Stimulated activated CD8-positive, alpha-beta memory T cell treated with anti-CD3 and anti-CD28 coated beads, Interleukin-15, amount 100 ng/mL, for 1 hour (primary cell): Measurements from ENCODE around the gene MAML3.
A peak's percentile ranks its signal among the peaks of the same experiment; 100 is the strongest.

Source experiments
- DNase-seq: peaks from one replicate; pipeline ENCODE4 v3.0.0-alpha.2; 2020; ENCODE audit warnings: low read depth

Gene MAML3

DNA sequence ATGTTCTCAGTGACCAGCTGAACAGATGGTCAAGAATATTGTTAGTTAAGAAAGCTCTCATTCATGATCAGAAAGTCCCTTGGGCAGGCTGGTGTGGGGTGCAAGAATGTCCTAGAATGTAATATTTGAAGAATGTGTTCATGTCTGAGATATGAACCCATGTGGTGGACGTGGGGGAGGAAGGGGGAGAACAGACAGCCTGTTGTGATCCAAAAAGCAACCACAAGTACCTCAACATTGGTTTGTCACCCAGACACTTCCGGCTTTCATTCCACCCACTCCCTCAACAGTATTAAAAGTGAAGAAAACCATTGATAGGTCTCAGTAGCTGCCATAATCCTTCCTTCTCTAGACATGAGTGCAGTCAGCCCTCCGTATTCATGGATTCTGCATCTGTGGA lies 82.2 kb downstream of the MAML3 start:
- DNase-seq: peak; percentile 19

DNA sequence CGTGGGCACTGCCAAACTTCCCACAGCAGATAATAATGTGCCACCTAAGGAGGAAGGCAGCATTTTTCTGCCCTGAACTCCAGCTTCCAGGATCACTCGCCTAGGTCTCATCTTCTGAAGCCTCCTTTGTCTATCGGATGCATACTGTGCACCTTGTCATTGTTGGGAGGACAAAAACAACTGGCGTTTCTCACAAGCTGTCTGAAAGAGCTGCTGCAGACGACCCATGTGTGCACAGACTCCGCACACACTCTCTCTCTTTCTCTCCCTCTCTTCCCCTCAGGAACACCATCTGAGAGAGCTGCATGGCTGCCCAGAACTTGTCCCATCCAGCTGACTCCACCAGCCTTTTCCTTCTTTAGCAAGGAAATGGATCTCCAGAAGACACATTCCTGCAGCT lies 83.0 kb downstream of the MAML3 start:
- no peak for DNase-seq

DNA sequence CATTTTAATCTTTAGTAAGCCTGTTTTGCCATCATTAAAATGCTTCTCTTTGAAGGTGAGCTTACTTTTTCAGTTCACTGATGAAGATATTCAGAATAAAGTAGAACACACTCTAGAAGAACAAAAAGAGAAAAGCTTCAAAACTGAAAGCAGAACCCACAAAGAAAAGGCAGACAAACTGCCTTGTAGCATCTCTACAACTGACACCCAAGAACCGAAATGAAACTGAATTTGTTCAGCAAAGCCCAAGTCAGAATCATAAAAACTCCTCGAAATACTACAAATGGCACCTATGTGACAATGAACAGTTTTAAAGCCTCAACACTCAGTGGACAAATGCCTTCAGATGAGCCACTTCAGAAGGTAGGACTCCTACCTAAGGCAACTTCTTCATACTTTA lies 83.6 kb downstream of the MAML3 start:
- DNase-seq: no peak

DNA sequence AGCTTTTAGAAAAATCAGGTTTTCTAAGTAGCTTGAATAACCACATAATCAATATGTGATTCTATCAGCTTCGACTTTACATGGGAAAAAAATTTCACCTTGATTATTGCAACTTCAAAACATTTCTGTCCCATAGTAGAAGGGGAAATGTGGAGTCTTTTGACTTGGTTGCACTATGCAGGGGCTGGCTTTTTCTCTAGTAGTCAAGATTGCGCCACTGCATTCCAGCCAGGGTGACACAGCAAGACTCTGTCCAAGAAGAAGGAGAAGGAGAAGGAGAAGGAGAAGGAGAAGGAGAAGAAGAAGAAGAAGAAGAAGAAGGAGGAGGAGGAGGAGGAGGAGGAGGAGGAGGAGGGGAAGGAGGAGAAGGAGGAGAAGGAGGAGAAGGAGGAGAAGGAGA lies 84.9 kb downstream of the MAML3 start:
- no peak for DNase-seq

DNA sequence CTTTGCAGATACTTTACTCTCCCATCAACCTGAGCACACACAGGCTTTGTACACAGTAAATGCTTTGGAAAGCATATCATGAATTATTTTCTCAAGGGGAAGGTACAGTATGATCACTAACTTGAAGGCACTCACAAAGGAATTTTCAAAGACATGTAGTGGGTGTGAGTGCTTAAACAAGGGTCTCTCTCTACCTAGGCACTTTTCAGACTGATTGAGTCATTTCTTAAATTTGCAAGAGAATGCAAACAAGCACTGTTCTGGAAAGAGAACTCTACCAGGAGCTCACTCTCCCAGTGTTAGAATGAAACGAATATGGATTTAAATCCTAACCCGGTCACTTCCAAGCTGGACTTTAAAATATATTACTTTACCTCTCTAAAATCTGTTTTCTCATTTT lies 85.7 kb downstream of the MAML3 start:
- no peak for DNase-seq

DNA sequence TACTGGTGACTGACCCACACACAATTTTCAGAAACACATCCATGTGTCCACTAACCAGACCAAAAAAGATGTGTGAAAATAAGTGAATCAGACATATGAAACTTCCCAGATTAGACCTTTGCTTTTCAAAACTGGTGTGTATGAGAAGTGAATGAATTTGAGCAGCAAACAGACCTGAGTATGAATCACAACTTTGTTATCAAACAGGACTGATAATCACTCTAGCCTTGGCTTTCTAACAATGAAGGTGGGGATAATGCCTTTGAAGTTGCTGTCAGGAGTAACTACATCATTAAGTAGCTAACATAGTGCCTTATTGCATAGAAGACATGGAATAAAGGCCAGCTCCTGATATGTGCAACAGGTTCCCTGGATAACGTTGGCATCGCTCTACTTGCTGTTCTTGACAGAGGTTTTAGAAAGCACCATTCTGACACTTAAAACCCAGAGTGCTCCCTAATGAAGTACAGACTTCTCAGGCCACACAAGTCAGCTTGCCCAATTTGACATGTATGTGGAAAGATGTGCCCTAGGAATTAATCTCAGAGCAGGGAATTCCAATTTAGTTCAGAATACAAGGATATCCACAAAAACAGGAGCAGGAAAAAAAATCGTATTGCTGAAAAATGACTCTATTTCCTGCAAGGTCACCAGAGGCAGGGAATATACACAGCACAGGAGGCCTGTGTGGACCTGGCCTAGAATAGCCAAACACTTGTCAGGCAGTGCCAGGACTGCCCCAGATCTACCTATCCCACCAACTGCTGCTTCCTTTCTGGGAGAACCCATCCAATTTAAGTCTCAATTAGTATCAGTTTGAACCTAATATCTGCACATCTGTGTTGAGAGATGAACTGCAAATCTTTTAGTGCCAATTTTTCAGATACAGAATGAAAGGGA lies 87.7 kb downstream of the MAML3 start:
- no peak for DNase-seq

DNA sequence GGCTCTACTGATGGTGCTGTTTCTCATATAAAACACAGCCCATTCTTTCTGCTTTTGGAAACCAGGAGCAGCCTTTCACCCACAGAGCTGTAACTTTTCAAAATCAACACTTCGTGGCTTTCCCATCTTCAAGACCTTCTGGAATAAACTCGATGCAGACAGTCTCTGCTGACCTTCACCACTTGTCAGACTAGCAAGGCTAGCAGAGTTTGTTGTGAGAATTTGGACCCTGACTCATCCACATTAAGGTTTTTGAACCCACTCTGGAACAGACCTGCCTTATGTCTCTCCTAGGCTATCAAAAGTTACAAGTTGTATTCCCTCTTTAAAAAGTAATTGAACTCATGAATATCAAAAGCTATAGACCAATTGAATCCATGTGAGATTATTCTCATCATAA lies 88.6 kb downstream of the MAML3 start:
- no peak for DNase-seq

DNA sequence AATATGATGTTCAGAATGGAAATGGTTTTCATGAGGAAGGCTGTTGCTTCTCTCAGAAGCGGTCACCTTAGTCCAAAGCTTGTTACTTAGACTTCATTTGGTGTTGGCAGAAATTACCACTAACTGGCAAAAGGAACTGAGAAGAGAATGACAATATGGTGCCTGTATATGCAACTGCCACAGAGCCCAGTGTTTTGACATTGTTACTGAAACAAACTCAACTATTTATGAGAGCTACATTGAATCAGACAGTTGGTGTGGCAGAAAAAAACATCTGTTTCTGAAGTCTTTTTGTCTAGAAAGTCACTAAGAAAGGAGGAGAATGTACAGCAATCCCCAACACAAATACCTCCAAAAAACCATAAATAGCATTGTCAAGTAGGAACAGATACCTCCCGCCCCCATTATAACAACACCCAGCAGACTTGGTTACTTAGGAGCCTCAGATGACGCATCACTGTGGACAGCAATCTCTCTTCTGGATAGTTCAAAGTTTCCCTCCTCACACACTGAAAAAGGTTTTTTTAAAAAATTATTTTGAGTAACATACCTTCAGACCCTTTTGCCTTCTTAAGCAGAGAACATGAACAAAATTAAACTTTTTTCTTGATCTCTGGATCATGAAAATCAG lies 92.2 kb downstream of the MAML3 start:
- no peak for DNase-seq

DNA sequence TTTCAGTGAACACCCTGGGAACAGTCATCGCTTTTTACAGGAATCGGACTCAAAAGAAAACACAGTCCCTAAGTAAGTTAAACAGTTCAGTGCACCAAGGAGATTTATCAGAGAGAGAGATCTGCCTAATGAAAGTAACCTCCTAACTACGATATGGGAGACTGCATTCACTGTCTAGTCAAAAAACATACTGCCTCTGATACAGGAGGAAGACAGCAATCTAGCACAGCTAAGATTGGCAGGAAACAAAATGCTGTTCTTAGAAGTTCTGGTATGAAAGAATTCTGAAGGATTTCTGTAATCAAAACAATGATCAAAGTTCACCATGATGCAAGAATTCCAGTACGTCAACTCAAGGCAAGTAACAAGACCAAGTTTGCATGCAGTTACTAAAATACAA lies 92.8 kb downstream of the MAML3 start:
- no peak for DNase-seq

DNA sequence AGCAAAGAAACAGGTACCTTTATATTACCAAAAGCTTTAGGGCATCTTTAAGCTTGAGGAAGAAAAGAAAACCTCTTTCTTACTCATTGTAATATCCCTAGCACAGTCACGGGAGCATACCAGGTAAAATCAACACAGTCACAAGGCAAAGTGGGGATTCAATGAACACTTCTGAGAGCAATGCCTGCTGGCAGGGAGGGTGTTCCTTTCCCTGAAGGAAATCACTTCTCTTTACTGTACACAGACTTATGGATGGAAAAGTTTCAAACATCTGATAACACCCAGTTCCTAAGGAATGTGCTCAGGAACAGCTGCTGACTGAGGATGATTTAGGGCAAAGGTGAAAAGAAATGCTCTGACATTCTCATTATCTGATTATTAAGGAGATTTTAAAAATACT lies 94.8 kb downstream of the MAML3 start:
- DNase-seq: no peak

DNA sequence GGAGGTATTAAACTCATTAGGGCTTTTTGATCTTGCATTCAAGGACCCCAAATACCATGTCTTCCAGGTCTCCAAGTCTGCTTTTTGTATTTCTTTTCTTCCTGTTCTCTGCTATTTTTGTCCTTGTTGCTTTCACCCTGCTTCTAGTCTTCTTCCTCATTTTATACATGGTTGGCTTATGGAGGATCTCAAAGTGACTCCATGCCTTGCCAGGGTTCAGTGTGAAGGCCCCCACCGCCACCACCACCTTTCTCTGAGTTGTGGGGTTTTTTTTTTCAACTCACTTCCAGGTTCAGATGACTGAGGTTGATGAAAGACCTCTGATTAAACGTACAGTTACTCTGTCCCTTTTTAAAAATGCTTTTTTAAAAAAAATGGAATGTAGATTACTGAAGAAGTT lies 96.3 kb downstream of the MAML3 start:
- DNase-seq: no peak

DNA sequence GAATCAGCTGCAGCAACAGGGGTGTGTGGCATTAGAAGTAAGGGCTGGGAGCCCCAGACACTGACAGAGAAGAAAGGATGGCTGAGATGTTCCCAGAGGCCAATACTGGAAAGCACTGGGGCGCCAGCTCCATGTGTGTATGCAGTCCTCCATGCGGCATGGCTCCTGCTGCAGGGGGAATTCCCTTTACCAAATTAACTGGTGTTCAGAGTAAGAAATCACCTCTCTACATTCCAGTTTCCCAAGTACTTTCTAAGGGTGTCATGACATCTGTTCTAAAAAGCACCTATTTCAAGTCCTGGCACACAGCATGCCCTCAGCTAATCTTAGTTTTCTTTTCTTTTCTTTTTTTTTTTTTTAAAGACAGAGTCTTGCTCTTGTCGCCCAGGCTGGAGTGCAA lies 98.0 kb downstream of the MAML3 start:
- DNase-seq: no peak

DNA sequence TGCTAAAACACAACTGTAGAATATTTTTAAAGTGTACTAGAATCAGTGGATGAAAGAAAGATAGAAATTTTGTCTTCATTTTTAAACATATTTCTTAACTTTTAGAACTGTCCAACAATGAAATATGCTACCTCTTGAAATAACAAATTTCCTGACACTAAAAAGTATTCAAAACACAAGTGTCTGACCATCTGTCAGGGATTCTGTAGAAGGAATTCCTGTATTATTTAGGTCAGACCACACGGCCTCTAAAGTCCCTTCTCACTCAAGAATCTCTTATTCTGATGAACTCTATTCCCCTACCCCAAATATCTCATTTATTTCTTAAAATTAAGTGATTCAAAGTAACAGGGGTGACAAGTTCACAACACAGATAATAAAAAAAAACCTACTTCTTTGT lies 99.1 kb downstream of the MAML3 start:
- no peak for DNase-seq

DNA sequence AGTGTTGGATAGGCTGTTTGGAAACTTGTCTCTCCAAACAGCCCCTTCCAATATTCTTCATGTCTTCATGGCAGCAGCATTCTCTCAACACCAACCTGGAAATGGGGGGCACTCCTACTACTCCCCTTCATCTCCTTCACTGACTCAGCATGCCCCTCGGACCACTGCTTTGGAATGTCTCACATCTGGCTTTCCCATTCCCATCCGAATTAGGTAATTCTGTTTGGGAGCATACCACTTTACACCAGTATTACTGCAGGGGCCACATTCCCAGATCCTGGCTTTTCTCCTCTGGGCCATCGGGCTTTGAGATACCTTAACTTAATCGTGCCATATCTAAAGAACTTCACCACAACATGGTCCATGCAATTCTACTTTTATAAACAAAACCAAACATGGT lies 100.8 kb downstream of the MAML3 start:
- DNase-seq: no peak

DNA sequence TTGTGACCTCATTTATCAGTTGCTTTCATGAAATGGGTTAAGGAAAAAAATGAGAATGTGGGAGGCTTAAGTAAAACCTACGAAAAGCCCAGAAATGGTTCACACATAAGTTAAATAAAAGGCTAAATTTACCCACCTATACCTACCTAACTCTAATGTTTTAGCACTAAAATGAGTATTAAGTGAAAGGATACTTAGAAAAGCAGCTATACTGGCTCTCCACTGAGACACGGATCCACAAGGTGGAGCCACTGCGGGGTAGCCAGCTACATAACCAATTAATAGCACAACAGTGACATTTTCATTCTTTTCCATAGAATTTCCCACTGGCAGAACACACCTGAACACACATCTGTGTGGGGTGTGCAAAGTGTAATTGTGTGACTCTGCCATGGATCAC lies 101.9 kb downstream of the MAML3 start:
- DNase-seq: no peak

DNA sequence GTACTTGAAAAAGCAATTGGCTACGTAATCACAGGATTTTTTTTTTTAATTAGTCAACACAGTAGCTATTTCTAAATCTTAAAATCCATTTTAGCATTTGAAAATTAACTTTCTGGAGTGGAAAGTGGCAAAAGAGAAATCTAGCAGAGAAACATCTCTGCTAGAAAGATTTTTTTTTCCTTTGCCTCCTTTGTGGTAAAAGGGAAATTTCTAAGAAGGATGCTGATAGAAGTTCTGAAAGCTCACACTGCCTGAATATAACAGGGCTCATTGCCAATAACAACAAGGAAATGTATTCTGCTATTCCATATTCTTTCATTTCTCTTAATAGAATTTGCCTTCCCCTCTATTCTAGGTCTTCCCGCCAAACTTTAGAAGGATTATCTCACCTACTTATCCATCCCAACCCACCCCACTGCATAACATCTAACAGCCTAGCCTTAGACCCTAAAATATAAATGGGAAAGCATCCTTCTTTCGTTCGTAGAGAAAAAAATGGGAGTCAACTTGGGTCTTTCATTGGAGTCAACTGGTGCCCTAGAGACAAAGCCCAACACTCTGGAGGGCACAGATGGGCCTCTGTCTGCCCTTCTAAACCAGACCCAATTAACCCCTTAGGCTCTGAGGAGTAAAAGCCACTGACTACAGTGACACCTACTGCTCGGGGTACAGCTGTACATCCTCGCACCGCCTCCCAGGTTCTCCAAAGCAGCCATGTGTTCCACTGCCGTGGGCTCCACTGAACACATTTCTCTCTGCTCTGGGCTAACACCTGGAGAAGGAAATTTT lies 103.9 kb downstream of the MAML3 start:
- DNase-seq: no peak

DNA sequence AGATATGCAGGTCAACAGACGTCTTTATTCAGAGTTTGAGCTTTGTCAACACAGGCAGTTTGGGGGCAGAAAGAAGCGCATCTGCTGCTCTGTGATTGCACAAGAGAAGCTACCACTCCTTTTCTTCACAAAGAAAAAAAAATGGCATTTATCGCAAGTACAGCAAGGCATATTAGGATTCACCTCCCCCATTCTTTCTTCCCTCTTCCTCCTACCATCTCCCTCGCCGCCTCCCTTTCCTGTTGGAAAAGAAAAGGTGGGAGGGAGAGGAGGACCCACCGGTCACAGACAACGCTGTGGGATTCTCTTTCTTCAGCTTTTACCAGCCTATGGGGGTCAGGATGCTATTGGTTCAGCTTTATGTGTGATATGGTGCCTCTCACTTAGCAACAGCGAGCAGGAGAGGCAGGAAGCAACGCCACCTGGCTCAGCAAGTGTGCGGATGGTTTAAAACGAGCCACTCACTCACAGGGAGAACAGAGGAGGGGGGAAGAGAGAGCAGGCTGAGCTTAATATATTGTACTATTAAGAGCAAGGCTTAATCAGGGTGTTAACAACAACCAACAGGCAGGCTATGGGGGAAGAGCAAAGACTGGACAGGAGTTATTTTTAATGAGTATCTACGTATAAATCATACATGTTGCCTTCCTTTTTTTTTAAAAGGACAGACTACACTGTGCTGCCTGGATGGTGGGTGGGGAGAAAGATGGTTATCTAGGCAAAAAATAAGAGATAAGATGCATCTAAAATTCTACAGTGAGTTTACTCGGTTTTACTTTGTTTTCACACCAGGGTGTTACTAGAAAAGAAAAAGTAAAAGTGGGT lies 104.7 kb downstream of the MAML3 start:
- no peak for DNase-seq

DNA sequence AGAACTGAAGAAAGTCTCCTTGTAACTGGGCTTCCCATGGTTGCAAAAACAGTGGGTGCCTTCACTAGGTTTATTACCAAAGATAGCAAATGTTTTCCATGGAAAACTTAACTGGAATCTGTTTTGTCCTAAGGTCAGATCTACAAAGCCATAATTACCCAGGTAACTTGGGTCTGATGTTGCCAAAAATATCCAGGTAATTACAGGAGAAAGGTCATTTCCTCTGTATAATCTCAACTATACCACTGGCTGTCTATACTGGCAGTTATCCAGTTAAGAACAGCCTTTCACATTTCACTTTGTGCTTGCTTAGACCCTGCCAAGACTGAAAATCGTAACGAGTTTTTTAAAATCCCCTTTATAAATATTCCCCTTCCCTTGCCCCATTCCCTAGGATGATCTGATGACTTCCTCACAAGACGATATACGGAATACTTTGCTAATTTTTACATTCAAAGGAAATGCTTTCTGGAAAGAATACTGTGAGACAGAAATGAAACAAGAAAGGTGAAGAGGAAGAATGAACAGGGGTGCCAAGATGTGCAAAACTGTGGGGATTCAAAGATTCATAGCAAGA lies 105.5 kb downstream of the MAML3 start:
- DNase-seq: no peak

DNA sequence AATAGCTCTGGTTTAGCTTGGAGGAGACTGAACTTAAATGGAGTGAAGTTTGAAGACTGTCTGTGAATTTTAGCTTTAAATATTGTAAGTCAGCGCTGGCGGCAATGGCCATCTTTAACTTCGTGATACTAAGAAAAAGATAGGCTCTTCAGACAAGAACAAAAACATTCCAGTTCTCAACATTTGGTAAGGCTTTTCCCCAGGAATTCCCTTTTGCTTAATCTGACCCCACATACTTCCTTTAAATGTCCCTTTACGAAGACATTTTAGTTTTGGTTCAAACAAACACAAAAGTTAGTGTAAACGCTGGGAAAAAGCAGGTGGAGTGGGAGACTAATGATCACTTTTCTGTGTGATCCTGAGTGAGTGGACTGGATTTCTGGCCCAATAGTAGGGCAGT lies 106.2 kb downstream of the MAML3 start:
- DNase-seq: no peak

DNA sequence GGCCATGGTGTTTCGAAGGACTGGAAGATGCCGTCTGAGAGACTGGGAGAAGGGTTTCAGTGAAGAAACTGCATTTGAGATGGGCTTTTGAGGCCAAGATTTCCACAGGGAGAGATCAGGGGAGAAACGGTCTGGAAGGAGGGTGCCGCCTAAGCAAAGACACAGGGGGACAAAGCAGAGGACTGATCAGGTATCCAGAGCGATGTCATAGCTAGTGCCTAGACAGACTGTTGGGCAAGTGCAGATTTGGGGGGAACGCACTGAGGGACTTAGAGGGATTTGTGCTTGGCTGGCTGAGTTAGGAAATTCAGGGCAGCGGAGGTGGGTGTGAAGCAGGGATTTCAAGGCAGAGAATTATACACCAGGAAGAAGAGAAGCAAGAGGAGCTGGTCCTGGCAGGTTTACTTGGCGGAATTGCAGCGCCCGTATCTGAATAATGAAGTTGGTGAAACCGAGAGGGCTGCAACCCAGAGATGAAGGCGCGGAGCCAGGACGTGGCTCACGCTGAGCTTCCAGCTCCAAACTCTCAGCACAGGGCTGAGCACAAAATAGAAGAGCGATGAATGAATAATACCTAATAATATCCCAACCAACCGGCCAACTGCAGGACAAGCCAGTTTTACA lies 106.9 kb downstream of the MAML3 start:
- no peak for DNase-seq

DNA sequence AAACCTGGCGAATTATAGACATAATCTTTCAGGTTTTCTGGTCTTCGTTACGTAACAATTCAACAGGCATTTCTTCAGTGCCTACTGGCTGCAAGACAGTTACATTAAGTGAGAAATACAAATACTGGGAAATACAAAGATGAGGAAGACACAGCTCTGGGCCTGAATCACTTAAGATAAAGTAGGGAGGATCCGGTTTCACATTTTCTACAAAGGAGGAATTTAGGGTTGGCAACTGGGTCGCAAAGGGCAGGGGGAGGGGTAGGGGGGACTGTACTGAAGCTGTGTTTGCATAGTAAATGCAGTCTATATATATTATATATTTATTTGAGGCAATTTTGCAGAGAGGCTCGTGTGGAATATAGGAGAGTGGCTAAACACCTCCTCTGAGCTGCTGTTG lies 107.4 kb downstream of the MAML3 start:
- no peak for DNase-seq
